Endothelial cell of umbilical vein (primary cell): ENCODE results near the gene PSMD3. TPM values are rescaled to one million over a fixed set of nuclear protein-coding genes. Genes with fewer than 3 reads are reported as not detected.

Source experiments
- BruUV-seq: library from RNA; stranded (reverse); fragments of 400-500 nt; replicated peaks from 2 replicates; lab custom pipeline; 2021; lab: Mats Ljungman, UMichigan
- CTCF ChIA-PET: fragments of 300-600, 350-600 bp; sonication (Branson Sonifier 250); formaldehyde crosslinking; loops from one replicate; lab custom pipeline; 2021; ENCODE audit warnings: antibody characterized with exemption, inconsistent platforms; lab: Charles Lee
- POLR2A ChIA-PET: fragments of 300-600, 350-600 bp; sonication (Branson Sonifier 250); formaldehyde crosslinking; loops from one replicate; lab custom pipeline; 2021; ENCODE audit warnings: antibody characterized with exemption, inconsistent platforms; lab: Charles Lee
- DNase-seq: peaks from one replicate; pipeline ENCODE4 v3.0.0-alpha.2; 2011; ENCODE audit warnings: low read depth, low spot score
- FAIRE-seq: peaks from 2 replicates; lab custom pipeline; 2011; peaks lifted over from hg19 to GRCh38; lab: Jason Lieb, UNC
- H2AFZ ChIP-seq: 2 replicates; pipeline ENCODE4 v1.6.0; 2012; ENCODE audit warnings: low read depth, low read length, control low read depth, inconsistent platforms
- H3K27ac ChIP-seq: 2 replicates; pipeline ENCODE4 v1.5.1; 2011; ENCODE audit warnings: low read depth, mild to moderate bottlenecking, control low read depth, low read length, moderate library complexity; ENCODE audit not compliant: insufficient read depth
- H3K27me3 ChIP-seq, 2 experiments: 2 replicates each; pipeline versions ENCODE4 v1.6.0 to v1.6.1; 2011; ENCODE audit warnings: low read length in 2 of 2, mixed read lengths in 1 of 2; ENCODE audit not compliant: control insufficient read depth in 2 of 2, insufficient read depth in 2 of 2
- H3K36me3 ChIP-seq, 2 experiments: 2 replicates in 1 of 2; 3 replicates in 1 of 2; pipeline ENCODE4 v1.5.1; 2011; ENCODE audit warnings: low read length in 2 of 2, mild to moderate bottlenecking in 1 of 2, moderate library complexity in 1 of 2; ENCODE audit not compliant: control insufficient read depth in 2 of 2, insufficient read depth in 2 of 2; ENCODE audit errors: extremely low read depth in 1 of 2
- H3K4me1 ChIP-seq: 3 replicates; pipeline ENCODE4 v1.5.1; 2011; ENCODE audit warnings: mild to moderate bottlenecking, low read length; ENCODE audit not compliant: control insufficient read depth, insufficient read depth; ENCODE audit errors: extremely low read depth
- H3K4me2 ChIP-seq: 2 replicates; pipeline ENCODE4 v1.6.1; 2011; ENCODE audit warnings: low read length, control low read depth, mixed read lengths; ENCODE audit not compliant: insufficient read depth
- H3K4me3 ChIP-seq, 3 experiments: fragments of 200-600 bp in 1 of 3; sonication (generic), shearing (Covaris generic) in 1 of 3; replicated peaks in 1 of 3; 2 replicates each; pipeline ENCODE4 v1.5.1; 2011 to 2016; ENCODE audit warnings: control low read depth in 3 of 3, low read length in 3 of 3, mild to moderate bottlenecking in 2 of 3, inconsistent platforms in 1 of 3, low read depth in 1 of 3, moderate library complexity in 1 of 3; ENCODE audit not compliant: insufficient read depth in 1 of 3
- H3K79me2 ChIP-seq: 2 replicates; pipeline ENCODE4 v1.6.0; 2012; ENCODE audit warnings: low read length, inconsistent platforms; ENCODE audit not compliant: control insufficient read depth, insufficient read depth
- H3K9ac ChIP-seq: replicated peaks from 2 replicates; pipeline ENCODE3; 2011; ENCODE audit warnings: low read length, control low read depth; ENCODE audit not compliant: insufficient read depth; ENCODE audit errors: extremely low read depth
- H3K9me1 ChIP-seq: replicated peaks from 3 replicates; pipeline ENCODE4 v1.6.0; 2011; ENCODE audit warnings: mild to moderate bottlenecking, low read length; ENCODE audit not compliant: control insufficient read depth, insufficient read depth; ENCODE audit errors: extremely low read depth
- H3K9me3 ChIP-seq: replicated peaks from 2 replicates; pipeline ENCODE4 v1.5.1; 2012; ENCODE audit warnings: low read length, inconsistent platforms; ENCODE audit not compliant: control insufficient read depth, insufficient read depth
- H4K20me1 ChIP-seq: replicated peaks from 2 replicates; pipeline ENCODE3; 2011; ENCODE audit warnings: mild to moderate bottlenecking, low read length; ENCODE audit not compliant: control insufficient read depth, insufficient read depth; ENCODE audit errors: extremely low read depth
- CTCF ChIP-seq, 2 donors: IDR thresholded peaks; 1 replicate in 1 of 2; 2 replicates in 1 of 2; pipeline ENCODE4 v1.5.1; 2011; ENCODE audit warnings: low read length in 2 of 2, mild to moderate bottlenecking in 2 of 2, moderate library complexity in 2 of 2, control low read depth in 1 of 2, inconsistent platforms in 1 of 2, low read depth in 1 of 2; ENCODE audit not compliant: insufficient read depth in 1 of 2; ENCODE audit errors: extremely low read depth in 1 of 2
- EZH2 ChIP-seq: IDR thresholded peaks from 2 replicates; pipeline ENCODE4 v1.6.1; 2012; ENCODE audit warnings: borderline replicate concordance, low read depth, mild to moderate bottlenecking, moderate library complexity, low read length, inconsistent platforms; ENCODE audit not compliant: severe bottlenecking
- FOS ChIP-seq: IDR thresholded peaks from 2 replicates; pipeline ENCODE4 v1.6.1; 2011; ENCODE audit warnings: mild to moderate bottlenecking, low read length, moderate library complexity, borderline replicate concordance; ENCODE audit not compliant: insufficient read depth
- GATA2 ChIP-seq: IDR thresholded peaks from 2 replicates; pipeline ENCODE4 v1.7.0; 2011; ENCODE audit warnings: low read depth, mild to moderate bottlenecking, moderate library complexity, mixed read lengths, low read length; ENCODE audit not compliant: insufficient read length, insufficient read depth
- JUN ChIP-seq: IDR thresholded peaks from 2 replicates; pipeline ENCODE4 v1.6.1; 2011; ENCODE audit warnings: borderline replicate concordance, low read depth; ENCODE audit not compliant: insufficient read length, insufficient read depth
- MAX ChIP-seq: IDR thresholded peaks from 2 replicates; pipeline ENCODE4 v1.6.1; 2011; ENCODE audit not compliant: insufficient read depth, insufficient read length
- MYC ChIP-seq: IDR thresholded peaks from one replicate; pipeline ENCODE4 v1.6.1; 2011; ENCODE audit warnings: mild to moderate bottlenecking, low read depth, low read length
- POLR2A ChIP-seq: IDR thresholded peaks from 2 replicates; pipeline ENCODE4 v1.6.1; 2012; ENCODE audit warnings: low read depth, mild to moderate bottlenecking, control low read depth, low read length
- POLR2AphosphoS5 ChIP-seq: IDR thresholded peaks from 2 replicates; pipeline ENCODE4 v1.6.1; 2012; ENCODE audit warnings: low read depth, mild to moderate bottlenecking, control low read depth, low read length, moderate library complexity; ENCODE audit not compliant: insufficient read depth
- dilution Hi-C: fragments of 300-500 bp; cut with MboI; formaldehyde crosslinking; loops from one replicate; pipeline ENCODE4 v1.15.0; 2019; ENCODE audit warnings: low sequenced_read_pairs; ENCODE audit not compliant: extremely low pct_ligation_motif_present
- intact Hi-C: fragments of 100-400 bp; cut with micrococcal nuclease; formaldehyde crosslinking; loops from one replicate; pipeline ENCODE4 v1.10.0; 2022
- polyA plus RNA-seq, 4 experiments: library from polyadenylated mRNA; depleted of rRNA in 3 of 4; stranded (reverse) in 3 of 4; unstranded in 1 of 4; fragments of >200 nt; gene quantifications; 2 replicates each; pipeline versions ENCODE4 v1.2.1 to v1.2.3, GENCODE V29; 2011 to 2012; ENCODE audit warnings: missing spikeins in 1 of 4
- total RNA-seq: library from RNA; stranded (reverse); gene quantifications from 2 replicates; pipeline ENCODE4 v1.2.3, GENCODE V29; 2021

The PSMD3 gene
- total and polyA plus RNA-seq, 2 donors (not counting 3 experiments of a cell fraction or from before 2014, with no cell fraction given): 120 to 136 TPM

- no peak within 1 kb of the TSS for H2AFZ ChIP-seq
- no peaks in the 10 kb centered on the region for H3K9me1 ChIP-seq
- FAIRE-seq (no peak), DNase-seq (no peak)
- H3K4me2 ChIP-seq: no peak within 1 kb of the TSS
- intact Hi-C loops: no loop called here
- no peak within 1 kb of the TSS for H3K27ac ChIP-seq
- no peaks in the 10 kb centered on the region for H3K79me2 ChIP-seq
- no peaks in the 10 kb centered on the region for H4K20me1 ChIP-seq
- H3K4me1 ChIP-seq: no peaks in the 10 kb centered on the region
- H3K27me3 ChIP-seq: peaks cover 0 to 4% of the 10 kb centered on the region in 2 experiments
- no peaks in the 10 kb centered on the region for H3K9me3 ChIP-seq
- TF ChIP-seq POLR2AphosphoS5: no peak
- no peak for TF ChIP-seq MAX
- TF ChIP-seq GATA2: no peak
- TF ChIP-seq CTCF (IDR thresholded peaks at IDR 0.05; ENCODE audit: extremely low read depth in 1 of 2, insufficient read depth in 1 of 2, low read depth in 1 of 2, low read length in 2 of 2): no peak
- TF ChIP-seq POLR2A: no peak
- TF ChIP-seq EZH2: no peak
- no peak for TF ChIP-seq MYC
- no peak for TF ChIP-seq JUN
- no peak for TF ChIP-seq FOS
- dilution Hi-C loops: no loop called here
- no peak within 1 kb of the TSS for H3K4me3 ChIP-seq
- ChIA-PET POLR2A (no interaction called here), CTCF (no interaction called here)
- BruUV-seq: no TSS peak
- no peak within 1 kb of the TSS for H3K9ac ChIP-seq
- no peaks in the 10 kb centered on the region for H3K36me3 ChIP-seq
Observed at GRCh38 chr17:39962642-39963220, 17.9 kb upstream of the PSMD3 start, which contains the start of gene GSDMA. GSDMA (plus strand) TSS chr17:39963004; CDS start chr17:39965688, 2,684 bp downstream.
